SK-N-SH (cell line): Measurements from ENCODE around the gene FTO. TPM values are rescaled to one million over a fixed set of nuclear protein-coding genes. Genes with fewer than 3 reads are reported as not detected.

ENCODE experiments used
- CTCF ChIA-PET: fragments of 300-600, 350-600 bp; formaldehyde crosslinking; extraction: SDS; loops from one replicate; lab custom pipeline; 2021; lab: Yijun Ruan, JAX
- POLR2A ChIA-PET: fragments of 350-600 bp; sonication (Branson Sonifier 250); formaldehyde crosslinking; extraction: SDS; loops from one replicate; lab custom pipeline; 2020; ENCODE audit warnings: antibody characterized with exemption, inconsistent platforms; lab: Yijun Ruan, JAX
- DNase-seq: peaks from one replicate; pipeline ENCODE4 v3.0.0; 2012
- H2AFZ ChIP-seq: fragments of 200-600 bp; sonication (generic); 2 replicates; pipeline ENCODE4 v1.8.1; 2016; ENCODE audit warnings: antibody characterized with exemption, mild to moderate bottlenecking, low read depth
- H3F3A ChIP-seq: fragments of 200-600 bp; sonication (generic); replicated peaks from 2 replicates; pipeline ENCODE3; 2016; ENCODE audit warnings: antibody characterized with exemption, mild to moderate bottlenecking; ENCODE audit not compliant: insufficient read depth
- H3K27ac ChIP-seq, 2 experiments: fragments of 200-500 bp in 1 of 2; fragments of 200-600 bp in 1 of 2; sonication (Bioruptor generic) in 1 of 2; sonication (generic), shearing (Covaris generic) in 1 of 2; 2 replicates each; pipeline versions ENCODE4 v1.5.1 to v1.6.1; 2014 to 2016; ENCODE audit warnings: low read depth in 2 of 2, inconsistent platforms in 1 of 2, low read length in 1 of 2, mild to moderate bottlenecking in 1 of 2, mixed read lengths in 1 of 2
- H3K27me3 ChIP-seq: fragments of 200-600 bp; sonication (generic), shearing (Covaris generic); 2 replicates; pipeline ENCODE4 v1.6.1; 2016; ENCODE audit warnings: mixed run types; ENCODE audit not compliant: insufficient read depth
- H3K36me3 ChIP-seq, 2 experiments: fragments of 200-500 bp in 1 of 2; fragments of 200-600 bp in 1 of 2; sonication (Bioruptor generic) in 1 of 2; sonication (generic) in 1 of 2; replicated peaks in 1 of 2; 2 replicates each; pipeline versions ENCODE3 to v1.5.1; 2014 to 2016; ENCODE audit warnings: low read length in 1 of 2, mild to moderate bottlenecking in 1 of 2; ENCODE audit not compliant: insufficient read depth in 2 of 2, control insufficient read depth in 1 of 2
- H3K4me1 ChIP-seq, 2 experiments: fragments of 200-500 bp in 1 of 2; fragments of 200-600 bp in 1 of 2; sonication (Bioruptor generic) in 1 of 2; sonication (generic), shearing (Covaris generic) in 1 of 2; 2 replicates each; pipeline versions ENCODE4 v1.5.1 to v1.6.1; 2014 to 2016; ENCODE audit warnings: low read depth in 1 of 2, low read length in 1 of 2, mixed run types in 1 of 2; ENCODE audit not compliant: insufficient read depth in 2 of 2, control insufficient read depth in 1 of 2
- H3K4me2 ChIP-seq: fragments of 200-600 bp; sonication (generic), shearing (Covaris generic); 2 replicates; pipeline ENCODE4 v1.6.1; 2017; ENCODE audit warnings: mixed run types
- H3K4me3 ChIP-seq, 2 experiments: fragments of 200-500 bp in 1 of 2; fragments of 200-600 bp in 1 of 2; sonication (Bioruptor generic) in 1 of 2; sonication (generic), shearing (Covaris generic) in 1 of 2; 2 replicates each; pipeline versions ENCODE4 v1.5.1 to v1.8.1; 2014 to 2016; ENCODE audit warnings: low read depth in 2 of 2, inconsistent platforms in 1 of 2, low read length in 1 of 2, mild to moderate bottlenecking in 1 of 2, mixed read lengths in 1 of 2, moderate library complexity in 1 of 2
- H3K79me2 ChIP-seq: fragments of 200-600 bp; sonication (generic); 2 replicates; pipeline ENCODE4 v1.8.1; 2017; ENCODE audit warnings: mild to moderate bottlenecking; ENCODE audit not compliant: insufficient read depth
- H3K9ac ChIP-seq: fragments of 200-600 bp; sonication (generic); 2 replicates; pipeline ENCODE4 v1.6.1; 2017; ENCODE audit warnings: mixed run types
- H3K9me2 ChIP-seq: fragments of 200-600 bp; sonication (generic); 2 replicates; pipeline ENCODE4 v1.6.1; 2017; ENCODE audit warnings: mixed run types
- H3K9me3 ChIP-seq: fragments of 200-600 bp; sonication (generic); 2 replicates; pipeline ENCODE4 v1.6.1; 2017; ENCODE audit warnings: mixed run types, mild to moderate bottlenecking, moderate library complexity
- H4K20me1 ChIP-seq: fragments of 200-600 bp; sonication (generic); 2 replicates; pipeline ENCODE4 v1.6.1; 2017; ENCODE audit warnings: mild to moderate bottlenecking, mixed run types; ENCODE audit not compliant: insufficient read depth
- ELF1 ChIP-seq: IDR thresholded peaks from 2 replicates; pipeline ENCODE4 v1.4.0; 2012
- FOXJ3 ChIP-seq: sonication (generic); formaldehyde crosslinking; IDR thresholded peaks from 2 replicates; pipeline ENCODE4 v1.5.1; 2020; ENCODE audit warnings: mild to moderate bottlenecking, missing genetic modification reagents
- GATA2 ChIP-seq: sonication (generic); formaldehyde crosslinking; IDR thresholded peaks from 2 replicates; pipeline ENCODE4 v1.5.0; 2020; ENCODE audit warnings: mild to moderate bottlenecking, missing genetic modification reagents
- MEF2A ChIP-seq: IDR thresholded peaks from 2 replicates; pipeline ENCODE4 v1.4.0; 2012; ENCODE audit warnings: low read depth, borderline replicate concordance
- MXI1 ChIP-seq: IDR thresholded peaks from 2 replicates; pipeline ENCODE4 v1.6.1; 2012; ENCODE audit warnings: mild to moderate bottlenecking, low read depth, low read length, improper control_type of control experiment
- NFIC ChIP-seq: IDR thresholded peaks from 2 replicates; pipeline ENCODE4 v1.4.0; 2012; ENCODE audit warnings: borderline replicate concordance
- POLR2AphosphoS5 ChIP-seq: IDR thresholded peaks from 2 replicates; pipeline ENCODE4 v1.6.1; 2012; ENCODE audit warnings: low read depth, low read length
- RAD21 ChIP-seq: IDR thresholded peaks from 2 replicates; pipeline ENCODE4 v1.6.1; 2012; ENCODE audit warnings: mild to moderate bottlenecking, low read length
- RFX5 ChIP-seq: IDR thresholded peaks from 2 replicates; pipeline ENCODE4 v1.6.1; 2012; ENCODE audit warnings: mild to moderate bottlenecking, improper control_type of control experiment, low read length
- RXRA ChIP-seq: IDR thresholded peaks from 2 replicates; pipeline ENCODE4 v1.4.0; 2012; ENCODE audit warnings: low read depth, mild to moderate bottlenecking, borderline replicate concordance
- SMC3 ChIP-seq: IDR thresholded peaks from 2 replicates; pipeline ENCODE4 v1.6.1; 2012; ENCODE audit warnings: low read depth, low read length, improper control_type of control experiment
- TAF1 ChIP-seq: IDR thresholded peaks from 2 replicates; pipeline ENCODE4 v1.6.1; 2012; ENCODE audit warnings: low read depth, mild to moderate bottlenecking, low read length, moderate library complexity, borderline replicate concordance
- TCF12 ChIP-seq: IDR thresholded peaks from 2 replicates; pipeline ENCODE4 v1.4.0; 2012
- TEAD4 ChIP-seq: IDR thresholded peaks from 2 replicates; pipeline ENCODE4 v1.4.0; 2012; ENCODE audit warnings: mild to moderate bottlenecking, borderline replicate concordance; ENCODE audit not compliant: insufficient read depth
- USF1 ChIP-seq: IDR thresholded peaks from 2 replicates; pipeline ENCODE4 v1.4.0; 2012; ENCODE audit warnings: low read depth, borderline replicate concordance
- YY1 ChIP-seq: IDR thresholded peaks from 2 replicates; pipeline ENCODE4 v1.4.0; 2012; ENCODE audit warnings: low read depth, mild to moderate bottlenecking
- WGBS: methylation state at CpG from one replicate; pipeline ENCODE4 v1.1.6; 2017; ENCODE audit warnings: low lambda C conversion rate; 5-methylcytosine and 5-hydroxymethylcytosine counted together
- polyA plus RNA-seq, 3 experiments: library from polyadenylated mRNA; depleted of rRNA; stranded (reverse); fragments of >200 nt; gene quantifications; 2 replicates each; pipeline ENCODE4 v1.2.3, GENCODE V29; 2012
- TF ChIP-seq, protein P1 (sequence below): IDR thresholded peaks from 2 replicates; pipeline ENCODE4 v1.6.1; 2012; ENCODE audit warnings: mild to moderate bottlenecking, low read depth, low read length, moderate library complexity

Gene FTO
- polyA plus RNA-seq, 1 of the 3 experiments (the other 2 are of a cell fraction): 41.2 TPM

- TF ChIP-seq ELF1: no peak
- no peak for TF ChIP-seq FOXJ3 (CRISPR knock-in tag)
- TF ChIP-seq TCF12: no peak
- TF ChIP-seq GATA2: no peak
- TF ChIP-seq, protein P1, sequence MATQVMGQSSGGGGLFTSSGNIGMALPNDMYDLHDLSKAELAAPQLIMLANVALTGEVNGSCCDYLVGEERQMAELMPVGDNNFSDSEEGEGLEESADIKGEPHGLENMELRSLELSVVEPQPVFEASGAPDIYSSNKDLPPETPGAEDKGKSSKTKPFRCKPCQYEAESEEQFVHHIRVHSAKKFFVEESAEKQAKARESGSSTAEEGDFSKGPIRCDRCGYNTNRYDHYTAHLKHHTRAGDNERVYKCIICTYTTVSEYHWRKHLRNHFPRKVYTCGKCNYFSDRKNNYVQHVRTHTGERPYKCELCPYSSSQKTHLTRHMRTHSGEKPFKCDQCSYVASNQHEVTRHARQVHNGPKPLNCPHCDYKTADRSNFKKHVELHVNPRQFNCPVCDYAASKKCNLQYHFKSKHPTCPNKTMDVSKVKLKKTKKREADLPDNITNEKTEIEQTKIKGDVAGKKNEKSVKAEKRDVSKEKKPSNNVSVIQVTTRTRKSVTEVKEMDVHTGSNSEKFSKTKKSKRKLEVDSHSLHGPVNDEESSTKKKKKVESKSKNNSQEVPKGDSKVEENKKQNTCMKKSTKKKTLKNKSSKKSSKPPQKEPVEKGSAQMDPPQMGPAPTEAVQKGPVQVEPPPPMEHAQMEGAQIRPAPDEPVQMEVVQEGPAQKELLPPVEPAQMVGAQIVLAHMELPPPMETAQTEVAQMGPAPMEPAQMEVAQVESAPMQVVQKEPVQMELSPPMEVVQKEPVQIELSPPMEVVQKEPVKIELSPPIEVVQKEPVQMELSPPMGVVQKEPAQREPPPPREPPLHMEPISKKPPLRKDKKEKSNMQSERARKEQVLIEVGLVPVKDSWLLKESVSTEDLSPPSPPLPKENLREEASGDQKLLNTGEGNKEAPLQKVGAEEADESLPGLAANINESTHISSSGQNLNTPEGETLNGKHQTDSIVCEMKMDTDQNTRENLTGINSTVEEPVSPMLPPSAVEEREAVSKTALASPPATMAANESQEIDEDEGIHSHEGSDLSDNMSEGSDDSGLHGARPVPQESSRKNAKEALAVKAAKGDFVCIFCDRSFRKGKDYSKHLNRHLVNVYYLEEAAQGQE: no peak
- TF ChIP-seq USF1: no peak
- no peak for TF ChIP-seq MEF2A
- TF ChIP-seq YY1: no peak
- no peak for TF ChIP-seq NFIC
- no peak for TF ChIP-seq RFX5
- no peak for TF ChIP-seq TAF1
- TF ChIP-seq TEAD4: no peak
- no peak for TF ChIP-seq SMC3
- no peak for TF ChIP-seq RXRA
- no peak for TF ChIP-seq MXI1
- TF ChIP-seq RAD21: no peak
- TF ChIP-seq POLR2AphosphoS5: no peak
- Histone ChIP-seq H3K27me3 (no peaks in the 10 kb centered on the region), H4K20me1 (no peaks in the 10 kb centered on the region), H3K9me2 (no peaks in the 10 kb centered on the region), H3K4me1 (no peaks in the 10 kb centered on the region; a peak in 1 of 4 replicates), H3K9me3 (no peaks in the 10 kb centered on the region), H3K36me3 (no peaks in the 10 kb centered on the region), H3K79me2 (no peaks in the 10 kb centered on the region), H3K9ac (no peak overlapping the region), H3K4me3 (no peak overlapping the region), H3F3A (no peaks in the 10 kb centered on the region), H2AFZ (no peak overlapping the region), H3K4me2 (no peak overlapping the region), H3K27ac (no peak overlapping the region)
- POLR2A ChIA-PET: no interaction called here
- no peak for DNase-seq
- WGBS: 86% methylated on average over 10 of the region's 10 CpGs
- CTCF ChIA-PET: no interaction called here
These were observed 399.2 kb downstream of the FTO start for GRCh38 chr16:54102888-54103866.
